ENCODE results near the gene DTX3L. TPM values are rescaled to one million over a fixed set of nuclear protein-coding genes. Genes with fewer than 3 reads are reported as not detected.

Gene DTX3L
- total and polyA plus RNA-seq, 9 of the 15 experiments (the other 6 are each of a cell fraction or from before 2014, with no cell fraction given), result 2.3 to 6.5 (median 3.0) TPM

- no peak for FAIRE-seq
- in situ Hi-C loops (cut with MboI), result no loop called here
- POLR2A ChIA-PET, result no interaction called here
- no peak for TF ChIP-seq MAFK (IDR thresholded peaks at IDR 0.05; ENCODE audit: low read length)
- TF ChIP-seq POLR2A (conservative IDR thresholded peaks at IDR 0.05), result no peak
- no peak for TF ChIP-seq BHLHE40 (IDR thresholded peaks at IDR 0.05; ENCODE audit: low read length)
- no peaks in the 10 kb centered on the region for H3K9me1 ChIP-seq (ENCODE audit: control insufficient read depth, insufficient read depth, low read length)
- CTCF ChIA-PET (ENCODE audit: low intra/inter-chr PET ratio), result no interaction called here
- no TSS peak for BruUV-seq (replicated peaks)
- no peak overlapping the region for H3K4me3 ChIP-seq
- H3K9ac ChIP-seq (ENCODE audit: insufficient read depth in 1 of 2, low read depth in 2 of 2, low read length in 2 of 2), result no peak overlapping the region
- no peak overlapping the region for H3K4me2 ChIP-seq (ENCODE audit: insufficient read depth, low read length)
- no peaks in the 10 kb centered on the region for H3K36me3 ChIP-seq (ENCODE audit: control insufficient read depth, insufficient read depth, low read length)
- intact Hi-C loops (cut with micrococcal nuclease), result no loop called here
- H3K27ac ChIP-seq (ENCODE audit: extremely low read depth, low read depth, low read length), result no peak overlapping the region
- no peaks in the 10 kb centered on the region for H3K79me2 ChIP-seq (ENCODE audit: control insufficient read depth, insufficient read depth, low read length)
- H2AFZ ChIP-seq (ENCODE audit: low read depth, low read length), result no peak overlapping the region
- ATAC-seq, result no peak
- DNase-seq (ENCODE audit: extremely low read depth in 1 of 4, low spot score in 3 of 4), result no peak
- H4K20me1 ChIP-seq (replicated peaks; ENCODE audit: control insufficient read depth, insufficient read depth, low read length), result no peaks in the 10 kb centered on the region
- H3K27me3 ChIP-seq (ENCODE audit: control insufficient read depth in 2 of 2, insufficient read depth in 2 of 2, low read length in 2 of 2), result no peaks in the 10 kb centered on the region
- no peaks in the 10 kb centered on the region for H3K4me1 ChIP-seq (replicated peaks in 1 of 2; ENCODE audit: control insufficient read depth in 2 of 2, insufficient read depth in 2 of 2, low read length in 2 of 2)
- H3K9me3 ChIP-seq (replicated peaks; ENCODE audit: control insufficient read depth, insufficient read depth, low read depth, low read length), result 0 out of 2 replicates have a peak, but pooled peaks cover 8% of the 10 kb centered on the region
- WGBS (ENCODE audit: insufficient coverage, low coverage, missing lambda C conversion rate), result 0% methylated on average over 1 of the region's 1 CpG
Measured at GRCh38 chr3:122586098-122586497, 22.0 kb downstream of the DTX3L start.

- ATAC-seq, result no peak
- ChIA-PET CTCF (ENCODE audit: low intra/inter-chr PET ratio) (no interaction called here), POLR2A (no interaction called here)
- no peak overlapping the region for H3K27ac ChIP-seq (ENCODE audit: extremely low read depth, low read depth, low read length)
- no peak overlapping the region for H2AFZ ChIP-seq (ENCODE audit: low read depth, low read length)
- no peak overlapping the region for H3K4me2 ChIP-seq (ENCODE audit: insufficient read depth, low read length)
- H3K36me3 ChIP-seq (ENCODE audit: control insufficient read depth, insufficient read depth, low read length), result no peaks in the 10 kb centered on the region
- H4K20me1 ChIP-seq (replicated peaks; ENCODE audit: control insufficient read depth, insufficient read depth, low read length), result no peaks in the 10 kb centered on the region
- H3K27me3 ChIP-seq (ENCODE audit: control insufficient read depth in 2 of 2, insufficient read depth in 2 of 2, low read length in 2 of 2), result no peaks in the 10 kb centered on the region
- intact Hi-C loops (cut with micrococcal nuclease), result no loop called here
- BruUV-seq (replicated peaks), result no TSS peak
- no peak for DNase-seq (ENCODE audit: extremely low read depth in 1 of 4, low spot score in 3 of 4)
- no peaks in the 10 kb centered on the region for H3K79me2 ChIP-seq (ENCODE audit: control insufficient read depth, insufficient read depth, low read length)
- FAIRE-seq, result no peak
- in situ Hi-C loops (cut with MboI), result no loop called here
- H3K9me1 ChIP-seq (ENCODE audit: control insufficient read depth, insufficient read depth, low read length), result no peaks in the 10 kb centered on the region
- 0 out of 2 replicates have a peak, but pooled peaks cover 5% of the 10 kb centered on the region for H3K9me3 ChIP-seq (replicated peaks; ENCODE audit: control insufficient read depth, insufficient read depth, low read depth, low read length)
- no peaks in the 10 kb centered on the region for H3K4me1 ChIP-seq (replicated peaks in 1 of 2; ENCODE audit: control insufficient read depth in 2 of 2, insufficient read depth in 2 of 2, low read length in 2 of 2)
- no peak overlapping the region for H3K4me3 ChIP-seq
- no peak overlapping the region for H3K9ac ChIP-seq (ENCODE audit: insufficient read depth in 1 of 2, low read depth in 2 of 2, low read length in 2 of 2)
- TF ChIP-seq PURB (CRISPR knock-in tag; IDR thresholded peaks at IDR 0.05; ENCODE audit: low read depth) (no peak), FOXJ2 (tag; IDR thresholded peaks at IDR 0.05) (no peak), SAFB2 (IDR thresholded peaks at IDR 0.05; ENCODE audit: borderline replicate concordance, low read depth, low read length, severe bottlenecking) (no peak), MBD1 (CRISPR knock-in tag; IDR thresholded peaks at IDR 0.05) (no peak), ZNF232 (CRISPR knock-in tag; IDR thresholded peaks at IDR 0.05) (no peak), ARID3A (IDR thresholded peaks at IDR 0.05; ENCODE audit: borderline replicate concordance, low read depth, low read length) (no peak), SREBF2 (CRISPR knock-in tag; IDR thresholded peaks at IDR 0.05) (no peak), ZNF431 (CRISPR knock-in tag; IDR thresholded peaks at IDR 0.05) (no peak), KDM5B (IDR thresholded peaks at IDR 0.05; ENCODE audit: insufficient replicate concordance, low read depth, low read length) (no peak), NCOR1 (IDR thresholded peaks at IDR 0.05) (no peak)
Measured at GRCh38 chr3:122586773-122587485, 22.8 kb downstream of the DTX3L start.

Measured in K562 (cell line).